Left ventricle myocardium inferior (tissue), 1 donor: ENCODE results near the gene VCP. TPM values are rescaled to one million over a fixed set of nuclear protein-coding genes. Genes with fewer than 3 reads are reported as not detected.

Source experiments
- DNase-seq: peaks from one replicate; pipeline ENCODE4 v3.0.0-alpha.2; 2020
- H3K27ac ChIP-seq: fragments of 200-600 bp; replicated peaks from 2 replicates; pipeline ENCODE4 v1.8.0; 2021
- H3K27me3 ChIP-seq: fragments of 200-600 bp; 2 replicates; pipeline ENCODE4 v1.8.0; 2021; ENCODE audit warnings: low read depth
- H3K36me3 ChIP-seq: fragments of 200-600 bp; 2 replicates; pipeline ENCODE4 v1.8.0; 2021
- H3K4me1 ChIP-seq: fragments of 200-600 bp; 2 replicates; pipeline ENCODE4 v1.8.0; 2021
- H3K4me3 ChIP-seq: fragments of 200-600 bp; 2 replicates; pipeline ENCODE4 v1.8.0; 2021; ENCODE audit warnings: mild to moderate bottlenecking, moderate library complexity
- H3K9me3 ChIP-seq: fragments of 200-600 bp; replicated peaks from 2 replicates; pipeline ENCODE4 v1.8.0; 2021
- CTCF ChIP-seq: fragments of 200-600 bp; IDR thresholded peaks from 2 replicates; pipeline ENCODE4 v1.8.0; 2021; ENCODE audit warnings: antibody characterized with exemption, mild to moderate bottlenecking, borderline replicate concordance
- intact Hi-C: fragments of 100-400 bp; cut with micrococcal nuclease; formaldehyde crosslinking; loops from one replicate; pipeline ENCODE4 v1.11.0; 2022
- total RNA-seq: library from RNA; stranded (reverse); fragmentation: NEBNext Ultra II Directional; extraction: Animal tissue kit (Norgen Biotek cat#: 25700); gene quantifications from one replicate; pipeline ENCODE4 v1.2.1, GENCODE V29; 2021
- donor health status: DM: no; HTN: yes; CAD: no; lungs with severe emphysema.

VCP gene
- total RNA-seq, 1 donor from 2014 or later: 253 TPM

DNA sequence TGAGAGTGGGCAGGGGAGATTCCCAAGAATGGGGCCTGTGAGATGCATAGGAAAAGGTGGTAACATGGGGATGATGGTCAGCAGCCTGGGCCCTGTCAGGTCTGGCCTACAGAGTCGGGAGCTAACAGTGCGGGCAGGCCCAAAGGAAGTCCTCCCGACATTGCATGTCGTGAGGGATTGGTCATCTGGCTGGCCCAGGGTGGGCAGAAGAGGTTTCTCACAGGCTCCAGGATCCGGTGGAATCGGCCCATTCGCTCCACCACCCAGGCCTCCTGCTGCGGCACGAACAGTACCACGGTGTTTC, 30.0 kb upstream of the VCP start:
- TF ChIP-seq CTCF: no peak
- H3K4me3 ChIP-seq: peak overlapping the region; percentile 84
- H3K27me3 ChIP-seq: no peaks in the 10 kb centered on the region
- peaks cover 58% of the 10 kb centered on the region for H3K36me3 ChIP-seq
- no peak for DNase-seq
- H3K4me1 ChIP-seq: peaks cover 36% of the 10 kb centered on the region
- peak overlapping the region; percentile 94 for H3K27ac ChIP-seq
- intact Hi-C loops: no loop called here
- no peaks in the 10 kb centered on the region for H3K9me3 ChIP-seq

DNA sequence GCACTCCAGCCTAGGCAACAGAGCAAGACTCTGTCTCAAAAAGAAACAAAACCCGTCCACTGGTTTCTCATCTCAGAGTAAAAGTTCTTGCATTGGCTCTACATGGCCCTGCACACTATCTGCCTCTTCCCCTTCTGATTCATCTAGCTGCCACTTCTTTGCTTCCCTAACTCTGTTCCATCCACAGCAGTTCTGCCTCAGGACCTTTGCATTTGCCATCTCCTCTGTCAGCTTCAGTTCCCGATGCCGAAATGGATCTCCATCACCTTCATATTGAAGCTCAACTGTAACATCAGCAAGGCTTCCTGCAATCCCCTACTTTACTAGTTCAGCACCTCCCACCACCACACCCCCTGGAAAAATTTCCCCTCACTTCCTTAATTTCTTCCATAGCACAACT, 25.1 kb upstream of the VCP start:
- no peaks in the 10 kb centered on the region for H3K9me3 ChIP-seq
- no peaks in the 10 kb centered on the region for H3K27me3 ChIP-seq
- H3K36me3 ChIP-seq: peaks cover 42% of the 10 kb centered on the region
- no peak overlapping the region for H3K4me3 ChIP-seq
- H3K4me1 ChIP-seq: peaks cover 36% of the 10 kb centered on the region
- TF ChIP-seq CTCF: no peak
- H3K27ac ChIP-seq: no peak overlapping the region
- DNase-seq: no peak
- intact Hi-C loops: no loop called here

GRCh38 chr9:35096035-35096849, 23.8 kb upstream of the VCP start, which contains the start of gene PIGO:
TSS of gene PIGO (minus strand) at chr9:35096591. CDS start at chr9:35095565, 1,026 bp downstream.
- Histone ChIP-seq H3K4me1 (peaks cover 23% of the 10 kb centered on the region), H3K9me3 (no peaks in the 10 kb centered on the region), H3K27ac (peak within 1 kb of the TSS; percentile 94), H3K4me3 (peak within 1 kb of the TSS; percentile 82), H3K27me3 (no peaks in the 10 kb centered on the region), H3K36me3 (peaks cover 51% of the 10 kb centered on the region)
- intact Hi-C loops: no loop called here
- peak; percentile 75 for TF ChIP-seq CTCF
- DNase-seq: peak; percentile 89

DNA sequence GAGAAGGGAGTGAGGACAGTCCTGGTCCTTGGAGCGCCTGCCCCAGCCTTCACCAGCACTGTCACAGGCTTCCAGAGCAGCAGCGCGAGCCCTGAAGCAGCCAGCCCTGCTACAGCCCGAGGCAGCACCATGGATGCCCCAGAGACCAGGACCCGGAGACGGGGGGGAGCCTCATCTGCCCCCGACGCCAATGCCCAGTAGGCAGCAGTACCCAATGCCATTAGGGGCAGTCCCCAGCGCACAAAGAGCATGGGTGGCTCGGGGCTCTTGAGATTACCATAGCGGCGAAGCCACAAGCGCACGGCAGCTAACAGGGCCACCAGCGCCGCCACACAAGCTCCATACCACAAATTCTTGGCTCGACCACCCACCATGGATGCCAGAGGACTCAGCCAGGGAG, 19.1 kb upstream of the VCP start:
- intact Hi-C loops: no loop called here
- no peak overlapping the region for H3K4me3 ChIP-seq
- H3K4me1 ChIP-seq: peaks cover 13% of the 10 kb centered on the region
- no peaks in the 10 kb centered on the region for H3K27me3 ChIP-seq
- TF ChIP-seq CTCF: no peak
- H3K27ac ChIP-seq: no peak overlapping the region
- H3K36me3 ChIP-seq: peaks cover 70% of the 10 kb centered on the region
- no peaks in the 10 kb centered on the region for H3K9me3 ChIP-seq
- no peak for DNase-seq

- no peak for DNase-seq
- no peaks in the 10 kb centered on the region for H3K4me1 ChIP-seq
- TF ChIP-seq CTCF: no peak
- H3K4me3 ChIP-seq: no peak overlapping the region
- peaks cover 70% of the 10 kb centered on the region for H3K36me3 ChIP-seq
- intact Hi-C loops: no loop called here
- no peaks in the 10 kb centered on the region for H3K27me3 ChIP-seq
- H3K27ac ChIP-seq: no peak overlapping the region
- H3K9me3 ChIP-seq: no peaks in the 10 kb centered on the region
Observed at GRCh38 chr9:35089434-35089833, 17.0 kb upstream of the VCP start.
